ENCODE measurements around the gene REL. TPM values are rescaled to one million over a fixed set of nuclear protein-coding genes. Genes with fewer than 3 reads are reported as not detected.

The REL gene
- total and polyA plus RNA-seq, 2 of the 13 experiments (the other 11 are each of a cell fraction or from before 2014, with no cell fraction given) = 3.7 to 7.0 TPM

- TF ChIP-seq MAX (IDR thresholded peaks at IDR 0.05) = peak; percentile 64; the same call in 1 of the 2 replicates
- TF ChIP-seq TEAD2 (CRISPR knock-in tag; IDR thresholded peaks at IDR 0.05) = no peak
- peak; percentile 91 for TF ChIP-seq ZBTB14 (CRISPR knock-in tag; IDR thresholded peaks at IDR 0.05)
- TF ChIP-seq KLF16 (CRISPR knock-in tag; IDR thresholded peaks at IDR 0.05) = peak; percentile 68 to 81; a peak in 2 of 4 replicates
- TF ChIP-seq ZBTB8A (CRISPR knock-in tag; IDR thresholded peaks at IDR 0.05; ENCODE audit: borderline replicate concordance, low read depth) = peak; percentile 58; the same call in 1 of the 2 replicates
- TF ChIP-seq ZNF407 (CRISPR knock-in tag; IDR thresholded peaks at IDR 0.05; ENCODE audit: not compliant biosample characterization) = peak; percentile 77
- TF ChIP-seq ZNF33A (CRISPR knock-in tag; IDR thresholded peaks at IDR 0.05; ENCODE audit: borderline replicate concordance) = peak; percentile 91; the same call in 1 of the 2 replicates
- TF ChIP-seq SKIL (CRISPR knock-in tag; IDR thresholded peaks at IDR 0.05; ENCODE audit: borderline replicate concordance) = peak; percentile 38; the same call in 1 of the 2 replicates
- TF ChIP-seq MXD1 (CRISPR knock-in tag; IDR thresholded peaks at IDR 0.05) = peak; percentile 78
- TF ChIP-seq ATF7-NPFF (CRISPR knock-in tag; IDR thresholded peaks at IDR 0.05; ENCODE audit: low read depth) = peak; percentile 74
- peak; percentile 38; the same call in 1 of the 2 replicates for TF ChIP-seq STAT5B (CRISPR knock-in tag; IDR thresholded peaks at IDR 0.05)
Measured at GRCh38 chr2:60881047-60881932, at the start of gene REL (continued).
